ENCODE measurements around the gene ZRANB1.

DNA sequence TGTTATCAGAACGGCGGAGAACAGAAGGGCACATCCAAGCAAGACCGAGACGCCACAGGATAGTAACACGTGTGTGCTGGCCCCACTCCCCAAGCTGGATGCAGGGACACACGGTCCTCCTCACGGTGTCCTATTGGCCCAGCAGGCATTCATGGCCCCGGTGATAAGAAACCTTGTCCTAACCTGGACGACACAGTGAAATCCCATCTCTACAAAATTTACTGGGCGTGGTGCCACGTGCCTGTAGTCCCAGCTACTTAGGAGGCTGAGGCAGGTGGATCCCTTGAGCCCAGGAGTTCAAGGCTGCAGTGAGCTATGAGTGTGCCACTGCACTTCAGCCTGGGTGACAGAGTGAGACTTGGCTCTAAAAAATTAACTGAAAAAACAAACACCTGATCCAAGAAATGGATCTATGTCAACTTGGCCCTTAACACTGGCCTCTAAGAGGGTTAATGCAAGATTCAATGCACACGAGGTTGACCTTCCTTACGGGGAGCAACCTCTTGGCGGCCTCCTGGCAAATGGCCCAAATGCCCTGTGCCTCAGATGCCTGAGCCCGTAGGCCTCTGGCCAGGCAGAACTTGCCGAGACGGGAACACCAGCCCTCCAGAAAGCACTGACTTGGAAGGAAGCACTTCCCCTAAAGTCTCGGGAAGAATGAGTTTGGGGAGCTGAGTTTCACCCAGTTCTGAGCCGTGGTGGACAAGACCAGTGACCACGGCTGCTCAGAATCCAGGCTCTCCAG, 72.3 kb downstream of the ZRANB1 start:
- TF ChIP-seq POLR2A (IDR thresholded peaks at IDR 0.05) (no peak), POLR2AphosphoS5 (IDR thresholded peaks at IDR 0.05) (no peak)
- TF ChIP-seq, protein P1, sequence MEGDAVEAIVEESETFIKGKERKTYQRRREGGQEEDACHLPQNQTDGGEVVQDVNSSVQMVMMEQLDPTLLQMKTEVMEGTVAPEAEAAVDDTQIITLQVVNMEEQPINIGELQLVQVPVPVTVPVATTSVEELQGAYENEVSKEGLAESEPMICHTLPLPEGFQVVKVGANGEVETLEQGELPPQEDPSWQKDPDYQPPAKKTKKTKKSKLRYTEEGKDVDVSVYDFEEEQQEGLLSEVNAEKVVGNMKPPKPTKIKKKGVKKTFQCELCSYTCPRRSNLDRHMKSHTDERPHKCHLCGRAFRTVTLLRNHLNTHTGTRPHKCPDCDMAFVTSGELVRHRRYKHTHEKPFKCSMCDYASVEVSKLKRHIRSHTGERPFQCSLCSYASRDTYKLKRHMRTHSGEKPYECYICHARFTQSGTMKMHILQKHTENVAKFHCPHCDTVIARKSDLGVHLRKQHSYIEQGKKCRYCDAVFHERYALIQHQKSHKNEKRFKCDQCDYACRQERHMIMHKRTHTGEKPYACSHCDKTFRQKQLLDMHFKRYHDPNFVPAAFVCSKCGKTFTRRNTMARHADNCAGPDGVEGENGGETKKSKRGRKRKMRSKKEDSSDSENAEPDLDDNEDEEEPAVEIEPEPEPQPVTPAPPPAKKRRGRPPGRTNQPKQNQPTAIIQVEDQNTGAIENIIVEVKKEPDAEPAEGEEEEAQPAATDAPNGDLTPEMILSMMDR (IDR thresholded peaks at IDR 0.05): no peak

Measured in transverse colon (tissue), 4 donors.